Keratinocyte (primary cell): ENCODE measurements around the gene ERC2.

ENCODE experiments used
- CTCF ChIP-seq, 3 experiments: IDR thresholded peaks in 1 of 3; conservative IDR thresholded peaks in 1 of 3; optimal IDR thresholded peaks in 1 of 3; 2 replicates in 2 of 3; 3 replicates in 1 of 3; pipeline versions ENCODE3 to v1.5.1; 2011; ENCODE audit warnings: low read length in 3 of 3, mild to moderate bottlenecking in 3 of 3, moderate library complexity in 2 of 3, control low read depth in 1 of 3, inconsistent platforms in 1 of 3; ENCODE audit not compliant: insufficient read depth in 2 of 3; ENCODE audit errors: extremely low read depth in 1 of 3
- EZH2 ChIP-seq: IDR thresholded peaks from one replicate; pipeline ENCODE4 v1.6.1; 2012; ENCODE audit warnings: inconsistent platforms, mild to moderate bottlenecking, low read length, moderate library complexity

- TF ChIP-seq CTCF (optimal IDR thresholded peaks at IDR 0.05 in 1 of 3, IDR thresholded peaks at IDR 0.05 in 1 of 3, conservative IDR thresholded peaks at IDR 0.05 in 1 of 3; ENCODE audit: extremely low read depth in 1 of 3, insufficient read depth in 2 of 3, low read length in 3 of 3): no peak
- no peak for TF ChIP-seq EZH2
Measured at GRCh38 chr3:56238299-56238698, 230.0 kb downstream of the ERC2 start.
